GM12892 (cell line): ENCODE results near the gene LRRC1.

Experiments used
- DNase-seq: peaks from one replicate; pipeline ENCODE4 v3.0.0; 2011; ENCODE audit not compliant: insufficient read length
- FAIRE-seq: peaks from 2 replicates; lab custom pipeline; 2011; peaks lifted over from hg19 to GRCh38; lab: Jason Lieb, UNC
- POLR2A ChIP-seq: IDR thresholded peaks from 2 replicates; pipeline ENCODE4 v1.6.1; 2011; ENCODE audit warnings: low read depth, low read length, control low read depth
- POLR2AphosphoS5 ChIP-seq: IDR thresholded peaks from 2 replicates; pipeline ENCODE4 v1.6.1; 2011; ENCODE audit warnings: low read depth, low read length, control low read depth
- TAF1 ChIP-seq: IDR thresholded peaks from 2 replicates; pipeline ENCODE4 v1.6.1; 2011; ENCODE audit warnings: low read depth, mild to moderate bottlenecking, control low read depth, low read length, borderline replicate concordance

Gene LRRC1

DNA sequence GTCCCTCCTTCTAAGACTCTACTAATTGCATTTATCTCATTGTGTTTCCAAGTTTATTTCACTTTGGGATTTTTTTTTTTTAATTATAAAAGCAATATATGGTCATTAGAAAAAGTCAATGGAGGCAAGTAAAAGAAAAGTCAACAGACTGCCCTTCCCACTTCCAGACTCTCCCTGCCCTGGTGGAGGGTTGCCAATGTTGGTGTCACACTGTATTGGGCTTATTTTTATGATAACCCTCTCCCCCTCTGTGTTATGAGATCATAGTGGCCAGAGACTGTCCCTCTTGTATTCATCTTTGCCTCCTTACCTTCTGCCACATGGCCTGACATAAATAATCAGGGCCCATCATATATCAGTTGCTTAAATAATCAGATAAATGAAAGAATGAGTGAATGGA lies 63.4 kb downstream of the LRRC1 start:
- FAIRE-seq (no peak), DNase-seq (no peak)
- TF ChIP-seq POLR2AphosphoS5 (no peak), TAF1 (no peak), POLR2A (no peak)

DNA sequence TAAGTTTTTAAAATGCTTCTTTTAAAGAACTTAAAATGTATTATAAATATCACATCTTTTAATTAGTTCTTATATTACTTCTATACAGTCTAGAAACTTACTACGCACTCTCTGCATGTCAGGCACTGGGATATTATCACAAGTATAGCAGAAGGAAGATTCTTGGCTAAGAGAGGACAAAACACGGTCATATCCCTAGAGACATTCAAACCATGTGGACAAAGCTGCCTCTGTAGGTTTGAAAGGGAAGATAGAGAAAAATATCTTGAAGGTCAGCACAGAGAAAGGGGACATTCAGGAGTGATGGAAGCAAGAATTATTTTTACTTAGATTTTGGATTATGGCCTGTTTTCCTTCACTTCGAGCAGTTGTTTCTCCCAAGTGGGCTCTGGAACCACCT lies 64.1 kb downstream of the LRRC1 start:
- no peak for DNase-seq
- no peak for TF ChIP-seq POLR2A
- TF ChIP-seq TAF1: no peak
- no peak for TF ChIP-seq POLR2AphosphoS5
- FAIRE-seq: no peak

DNA sequence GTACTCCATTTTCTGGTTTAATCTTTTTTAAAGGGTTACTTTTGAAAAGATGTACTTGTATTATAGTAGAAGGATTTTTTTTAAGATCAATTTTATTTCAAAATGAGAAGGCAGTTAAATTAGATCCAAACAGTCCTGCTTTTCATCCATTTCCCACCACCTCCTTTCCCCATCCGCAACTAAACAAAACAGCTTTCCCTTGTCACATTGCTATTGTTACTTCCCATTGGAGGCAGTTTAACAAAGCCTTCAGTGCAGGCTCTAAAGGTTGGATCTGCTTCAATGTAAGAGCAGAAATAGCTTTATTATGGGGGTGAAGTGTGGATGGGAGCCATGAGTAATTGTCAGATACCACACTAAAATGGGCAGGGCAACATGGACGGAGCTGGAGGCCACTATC lies 65.7 kb downstream of the LRRC1 start:
- TF ChIP-seq POLR2AphosphoS5: no peak
- no peak for TF ChIP-seq POLR2A
- no peak for TF ChIP-seq TAF1
- FAIRE-seq (no peak), DNase-seq (no peak)

DNA sequence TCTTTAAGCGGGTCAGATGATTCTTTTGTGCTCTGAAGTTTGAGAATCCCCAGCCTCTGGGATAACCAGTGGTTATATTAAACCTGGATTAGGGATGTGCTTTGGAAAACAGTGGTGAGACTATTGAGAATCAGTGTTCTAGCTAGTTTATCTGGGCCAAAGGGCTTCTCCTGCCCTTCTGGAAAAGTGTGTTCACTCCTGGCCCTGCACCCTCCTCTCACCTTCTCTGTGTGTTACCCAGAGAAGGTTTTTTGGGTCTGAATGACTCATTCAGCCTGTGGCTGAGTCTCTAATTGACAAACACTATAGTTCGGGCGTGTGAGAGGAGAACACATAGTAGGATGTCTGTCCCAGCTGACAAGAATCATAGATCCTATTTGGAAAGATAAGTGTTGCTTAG lies 66.7 kb downstream of the LRRC1 start:
- TF ChIP-seq POLR2A (no peak), TAF1 (no peak), POLR2AphosphoS5 (no peak)
- no peak for FAIRE-seq

DNA sequence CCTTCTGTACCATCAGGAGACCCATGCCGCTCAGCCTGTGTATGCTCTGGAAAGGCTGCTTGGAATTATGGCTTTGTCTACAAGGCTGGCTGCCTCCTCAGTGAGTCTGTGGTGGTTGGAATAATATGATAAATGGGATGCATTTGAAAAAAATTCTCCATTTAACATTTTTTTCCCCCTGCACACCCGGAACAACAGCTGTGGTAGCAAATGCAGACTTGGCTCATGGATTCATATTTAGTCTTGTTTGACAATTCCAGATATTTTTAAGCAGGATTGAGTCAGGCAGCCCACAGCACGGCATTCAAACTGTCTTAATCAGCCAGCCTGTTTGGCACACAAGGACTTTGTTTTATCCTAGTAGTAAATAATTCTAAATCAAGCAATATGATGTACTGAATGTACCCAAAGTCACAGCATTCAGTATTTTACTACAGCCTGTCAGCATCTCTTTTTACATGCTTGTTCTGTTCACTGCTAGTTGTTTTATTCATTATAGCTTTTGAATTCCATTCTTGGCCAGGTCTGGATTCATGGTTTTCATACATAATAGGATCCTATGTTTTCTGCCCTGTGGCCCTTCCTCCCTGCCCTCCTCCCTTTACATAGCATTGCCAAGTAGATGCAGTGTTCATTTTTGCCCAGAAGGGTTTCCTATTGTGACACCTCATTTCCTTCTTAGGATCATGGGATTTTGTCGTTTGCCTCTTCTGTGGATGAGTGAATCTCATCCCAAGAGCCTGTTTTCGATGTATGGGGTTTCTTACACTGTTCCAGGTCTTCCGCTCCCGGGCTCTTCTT lies 68.1 kb downstream of the LRRC1 start:
- DNase-seq (no peak), FAIRE-seq (no peak)
- TF ChIP-seq POLR2A (no peak), TAF1 (no peak), POLR2AphosphoS5 (no peak)

More for the DNA sequence above, 66.7 kb downstream of the LRRC1 start:
- DNase-seq: no peak

DNA sequence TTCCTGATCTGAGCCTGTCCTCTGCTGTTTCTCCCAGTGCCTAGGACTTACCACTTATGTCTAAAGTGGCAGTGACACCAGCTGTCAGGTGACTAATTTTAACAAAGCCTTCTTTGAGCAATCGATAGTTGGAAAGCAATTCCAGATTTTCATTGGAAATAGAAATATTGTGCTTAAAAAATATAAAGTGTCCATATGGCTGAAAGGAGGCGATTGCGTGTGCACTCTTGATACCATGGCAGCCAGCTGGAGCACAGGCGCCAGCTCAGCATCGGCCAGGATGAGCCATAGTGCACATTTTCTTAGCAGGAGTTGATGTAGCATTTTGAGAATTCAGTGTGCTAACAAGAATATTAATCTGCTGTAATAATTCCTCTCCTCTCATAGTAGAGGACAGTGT lies 70.0 kb downstream of the LRRC1 start:
- DNase-seq: no peak
- FAIRE-seq: no peak
- no peak for TF ChIP-seq TAF1
- TF ChIP-seq POLR2A: no peak
- TF ChIP-seq POLR2AphosphoS5: no peak

DNA sequence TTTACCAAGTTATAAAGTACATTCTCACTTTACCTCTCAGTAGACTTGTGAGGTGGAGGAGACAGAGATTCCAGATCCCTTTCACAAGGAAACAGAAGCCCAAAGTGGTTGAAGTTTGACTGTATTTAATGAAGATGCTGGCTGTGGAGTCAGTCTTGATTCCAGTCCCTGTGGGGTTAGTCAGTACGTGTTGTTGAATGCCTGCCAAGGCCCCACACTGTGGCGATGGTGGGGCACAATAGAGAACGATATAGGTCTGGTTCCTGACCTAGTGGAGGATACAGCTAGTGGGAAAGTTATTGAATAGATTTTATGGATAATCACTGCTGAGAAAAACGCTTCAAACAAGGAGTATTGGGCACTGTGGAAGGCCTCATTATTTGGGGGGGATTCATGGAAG lies 71.4 kb downstream of the LRRC1 start:
- no peak for DNase-seq
- no peak for FAIRE-seq
- TF ChIP-seq TAF1 (no peak), POLR2AphosphoS5 (no peak), POLR2A (no peak)

DNA sequence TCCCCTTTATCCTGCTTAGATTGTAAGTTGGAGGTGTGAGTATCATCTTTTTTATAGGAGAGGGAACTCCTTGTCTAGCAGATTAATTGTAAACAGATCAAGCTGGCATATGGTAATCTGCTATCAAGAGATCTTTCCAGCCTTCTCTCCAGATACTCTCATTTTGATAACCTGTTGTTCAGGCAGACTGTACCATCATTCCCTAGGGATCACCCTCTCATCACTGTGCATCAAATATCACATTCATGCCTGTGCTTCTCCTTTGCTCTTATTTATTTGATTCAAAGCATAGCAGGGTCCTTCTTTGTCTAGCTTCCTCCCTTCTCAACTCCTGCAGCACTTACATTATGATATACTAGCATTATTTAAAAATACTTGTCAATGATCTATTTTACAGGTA lies 73.8 kb downstream of the LRRC1 start:
- no peak for TF ChIP-seq POLR2A
- no peak for TF ChIP-seq POLR2AphosphoS5
- no peak for TF ChIP-seq TAF1
- no peak for DNase-seq
- FAIRE-seq: no peak

DNA sequence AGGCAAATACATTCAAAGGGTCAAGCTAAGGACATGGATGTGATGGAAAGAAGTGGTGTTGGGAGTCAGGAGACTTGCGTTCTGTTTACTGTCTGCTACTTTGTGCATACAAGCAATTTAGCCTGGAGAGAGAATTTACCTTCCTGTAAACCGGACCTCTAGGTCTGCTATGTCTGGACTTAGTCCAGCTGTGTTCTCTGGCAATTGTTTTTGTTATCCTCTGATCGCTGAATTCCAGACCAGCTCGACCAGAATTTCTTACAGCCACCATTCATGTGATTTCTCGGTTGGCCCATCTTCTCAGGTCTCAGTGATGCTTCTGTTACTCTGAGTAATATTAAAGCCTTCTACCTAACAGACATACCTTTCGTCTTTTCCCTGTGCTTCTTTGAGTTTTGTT lies 75.2 kb downstream of the LRRC1 start:
- no peak for TF ChIP-seq POLR2A
- TF ChIP-seq TAF1: no peak
- TF ChIP-seq POLR2AphosphoS5: no peak
- no peak for DNase-seq
- no peak for FAIRE-seq

DNA sequence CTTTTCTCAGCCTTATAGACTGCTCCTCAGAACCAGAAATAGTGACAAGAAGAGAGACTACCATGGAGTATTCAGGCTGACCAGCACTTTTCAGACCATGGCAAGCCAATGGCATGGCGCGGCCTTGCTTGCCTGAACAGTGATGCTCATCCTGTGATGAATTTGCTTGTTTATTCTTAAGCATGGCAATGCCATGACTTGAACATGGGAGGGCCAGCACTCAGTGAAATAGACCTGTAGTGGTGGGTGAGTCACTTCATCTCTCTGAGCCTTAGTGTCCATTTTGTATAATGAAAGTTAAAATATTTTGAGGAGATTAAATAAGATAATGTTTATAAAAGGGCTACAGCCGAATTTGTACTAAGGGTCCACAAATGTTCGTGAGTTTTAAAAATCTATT lies 79.1 kb downstream of the LRRC1 start:
- FAIRE-seq (no peak), DNase-seq (no peak)
- TF ChIP-seq POLR2A (no peak), TAF1 (no peak), POLR2AphosphoS5 (no peak)

DNA sequence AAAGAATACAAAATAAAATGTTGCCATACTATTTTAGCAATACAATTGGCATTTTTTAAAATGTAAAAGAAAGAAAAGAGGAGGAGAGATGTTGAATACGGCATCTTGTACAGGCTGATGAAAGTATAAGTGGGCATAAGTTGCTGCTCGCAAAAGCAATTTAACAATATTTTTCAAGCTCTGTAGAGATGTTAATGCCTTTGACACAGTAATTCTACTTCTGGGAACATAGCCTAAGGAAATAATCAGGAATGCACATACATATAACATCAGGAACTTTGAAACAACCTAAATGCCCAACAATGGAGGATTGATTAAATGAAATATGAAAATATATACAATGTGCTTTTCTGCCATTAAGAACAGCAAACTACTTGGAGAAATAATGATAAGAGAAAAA lies 80.2 kb downstream of the LRRC1 start:
- DNase-seq (no peak), FAIRE-seq (no peak)
- TF ChIP-seq POLR2A (no peak), POLR2AphosphoS5 (no peak), TAF1 (no peak)

DNA sequence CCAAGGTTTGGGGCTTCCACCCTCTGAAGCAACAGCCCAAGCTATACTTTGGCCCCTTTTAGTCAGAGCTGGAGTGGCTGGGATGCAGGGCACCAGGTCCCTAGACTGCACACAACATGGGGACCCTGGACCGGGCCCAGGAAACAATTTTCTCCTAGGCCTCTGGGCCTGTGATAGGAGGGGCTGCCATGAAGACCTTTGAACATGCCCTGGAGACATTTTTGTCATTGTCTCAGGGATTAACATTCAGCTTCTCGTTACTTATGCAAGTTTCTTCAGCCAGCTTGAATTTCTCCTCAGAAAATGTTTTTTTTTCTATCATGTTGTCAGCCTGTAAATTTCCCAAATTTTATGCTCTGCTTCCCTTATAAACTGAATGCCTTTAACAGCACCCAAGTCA lies 82.3 kb downstream of the LRRC1 start:
- DNase-seq (no peak), FAIRE-seq (no peak)
- TF ChIP-seq TAF1: no peak
- TF ChIP-seq POLR2A: no peak
- no peak for TF ChIP-seq POLR2AphosphoS5

DNA sequence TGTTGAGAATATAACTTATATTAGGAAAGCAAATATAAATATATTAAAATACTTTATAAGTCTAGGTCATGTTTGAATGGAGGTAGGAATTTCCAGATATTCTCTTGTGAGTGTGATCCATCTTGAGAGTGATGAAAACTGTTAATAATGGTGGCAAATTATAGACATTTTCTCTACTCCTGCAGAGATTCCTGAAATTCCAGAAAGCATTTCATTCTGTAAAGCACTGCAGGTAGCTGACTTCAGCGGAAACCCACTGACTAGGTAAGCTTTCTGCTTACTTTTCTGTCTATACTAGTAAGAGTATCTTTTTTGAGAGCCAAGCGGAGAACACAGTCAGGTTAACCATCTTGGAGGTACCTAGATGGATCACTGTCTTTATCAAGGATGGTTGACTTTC lies 84.0 kb downstream of the LRRC1 start:
- FAIRE-seq (no peak), DNase-seq (no peak)
- TF ChIP-seq TAF1 (no peak), POLR2A (no peak), POLR2AphosphoS5 (no peak)

DNA sequence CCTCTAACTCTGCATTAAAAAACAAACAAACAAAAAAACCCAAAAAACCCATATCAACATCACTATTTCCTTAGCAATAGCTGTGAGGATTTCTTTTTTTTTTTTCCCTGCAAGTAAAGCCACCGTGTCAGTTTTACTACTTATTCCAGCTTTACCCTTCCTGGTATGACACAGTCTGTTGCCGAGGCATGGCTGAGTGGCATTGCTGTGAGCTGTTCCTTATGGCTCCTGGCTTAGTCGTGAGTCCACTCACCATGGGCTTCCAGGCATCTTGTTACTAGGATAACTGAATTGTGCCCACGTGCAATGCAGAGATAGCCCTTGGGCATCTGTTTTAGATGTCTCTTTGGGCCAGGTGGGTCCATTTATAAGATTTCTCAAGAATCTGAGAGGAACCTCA lies 84.8 kb downstream of the LRRC1 start:
- DNase-seq (no peak), FAIRE-seq (no peak)
- TF ChIP-seq TAF1: no peak
- TF ChIP-seq POLR2A: no peak
- no peak for TF ChIP-seq POLR2AphosphoS5
